Measurements from ENCODE around the gene ARHGEF17. TPM values are rescaled to one million over a fixed set of nuclear protein-coding genes. Genes with fewer than 3 reads are reported as not detected.
"Not testable (repeated sequence)": the region's sequence is repeated elsewhere in the genome, so short reads cannot be mapped to it uniquely, and the experiment has no call there.

ARHGEF17 gene
- total RNA-seq, 1 donor from 2014 or later = 19.3 TPM

DNA sequence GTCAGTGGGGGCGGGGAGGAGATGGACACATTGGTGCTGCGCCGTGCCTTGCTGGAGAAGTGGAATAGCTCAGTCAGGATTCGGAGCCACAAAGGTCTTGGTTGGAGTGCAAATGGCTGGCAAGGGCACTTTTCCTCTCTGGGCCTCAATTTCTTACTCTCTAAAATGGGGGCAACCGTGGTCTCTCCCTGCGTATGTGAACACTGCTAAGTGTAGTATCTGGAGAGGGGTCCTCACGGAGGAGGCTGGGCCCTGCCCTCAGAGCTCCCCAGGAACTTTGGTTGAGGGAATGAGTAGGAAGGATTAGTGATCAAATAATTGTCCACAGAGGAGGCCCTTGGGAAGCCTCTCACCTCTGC lies 35.4 kb upstream of the ARHGEF17 start:
- H3K4me3 ChIP-seq (ENCODE audit: low read length in 3 of 3) = peak overlapping the region in 1 of 3 donors; percentile 38
- peaks cover 0 to 29% (median 15%) of the 10 kb centered on the region in 3 donors for H3K4me1 ChIP-seq (ENCODE audit: control insufficient read depth in 3 of 3, insufficient read depth in 3 of 3, low read length in 3 of 3)
- H3K27ac ChIP-seq (ENCODE audit: low read depth, low read length) = peak overlapping the region; percentile 7
- H3K9ac ChIP-seq (ENCODE audit: low read depth in 1 of 3, low read length in 3 of 3) = no peak overlapping the region
- no peaks in the 10 kb centered on the region for H3K36me3 ChIP-seq (ENCODE audit: control insufficient read depth in 3 of 3, insufficient read depth in 3 of 3, low read length in 3 of 3)
- no peaks in the 10 kb centered on the region for H3K27me3 ChIP-seq (ENCODE audit: control insufficient read depth in 3 of 3, insufficient read depth in 3 of 3, low read length in 3 of 3)
- no peaks in the 10 kb centered on the region for H3K9me3 ChIP-seq (ENCODE audit: control insufficient read depth in 3 of 3, low read length in 3 of 3)

DNA sequence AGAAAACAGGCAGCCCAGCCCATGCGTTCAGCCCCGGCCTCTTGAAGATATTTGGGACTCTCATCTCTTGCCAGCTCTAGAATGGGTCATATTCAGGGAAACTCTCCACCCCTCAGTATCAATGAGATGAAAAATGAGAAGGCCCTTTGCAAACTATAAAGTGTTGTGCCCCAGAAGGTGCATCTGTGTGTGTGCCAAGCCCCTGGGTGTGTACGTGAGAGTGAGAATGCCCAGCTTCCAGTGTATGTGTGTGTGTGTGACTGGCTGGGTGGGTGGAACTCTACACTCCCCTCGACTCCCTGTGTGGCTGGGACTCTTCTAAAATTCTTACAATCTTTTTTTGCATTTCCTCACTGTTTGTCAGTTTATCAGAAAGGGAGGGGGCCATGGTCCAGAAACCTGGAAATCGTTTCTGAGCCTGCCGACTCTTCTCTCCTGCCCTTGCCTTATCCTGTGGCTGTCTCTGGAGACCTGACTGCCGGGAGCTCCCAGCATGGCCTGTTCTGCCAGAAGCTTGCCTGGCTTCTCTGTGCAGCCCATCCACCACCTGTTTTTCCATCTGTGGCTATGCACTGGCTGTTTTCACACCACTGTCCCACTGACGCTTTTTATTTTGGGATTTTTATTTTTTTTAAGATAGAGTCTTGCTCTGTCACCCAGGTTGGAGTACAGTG lies 34.7 kb upstream of the ARHGEF17 start:
- H3K36me3 ChIP-seq (ENCODE audit: control insufficient read depth in 3 of 3, insufficient read depth in 3 of 3, low read length in 3 of 3) = no peaks in the 10 kb centered on the region
- H3K4me1 ChIP-seq (ENCODE audit: control insufficient read depth in 3 of 3, insufficient read depth in 3 of 3, low read length in 3 of 3) = peaks cover 0 to 23% (median 15%) of the 10 kb centered on the region in 3 donors
- no peak overlapping the region for H3K4me3 ChIP-seq (ENCODE audit: low read length in 3 of 3)
- H3K27me3 ChIP-seq (ENCODE audit: control insufficient read depth in 3 of 3, insufficient read depth in 3 of 3, low read length in 3 of 3) = no peaks in the 10 kb centered on the region
- no peak overlapping the region for H3K9ac ChIP-seq (ENCODE audit: low read depth in 1 of 3, low read length in 3 of 3)
- H3K27ac ChIP-seq (ENCODE audit: low read depth, low read length) = no peak overlapping the region
- H3K9me3 ChIP-seq (ENCODE audit: control insufficient read depth in 3 of 3, low read length in 3 of 3) = no peaks in the 10 kb centered on the region

DNA sequence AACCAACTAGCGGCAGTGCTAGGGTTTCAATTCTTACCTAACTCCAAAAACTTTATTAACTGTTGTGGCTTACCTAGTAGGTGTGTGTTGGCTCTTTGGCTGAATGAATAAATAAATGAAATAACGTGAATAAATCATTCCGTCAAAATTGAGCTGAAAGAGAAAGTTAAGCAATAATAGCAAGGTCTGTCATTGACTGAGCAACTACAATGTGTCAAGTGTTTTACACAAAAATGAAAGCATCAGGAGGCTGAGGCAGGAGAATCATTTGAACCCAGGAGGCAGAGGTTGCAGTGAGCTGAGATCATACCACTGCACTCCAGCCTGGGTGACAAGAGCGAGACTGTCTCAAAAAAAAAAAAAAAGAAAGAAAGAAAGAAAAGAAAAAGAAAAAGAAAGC lies 33.9 kb upstream of the ARHGEF17 start:
- H3K36me3 ChIP-seq (ENCODE audit: control insufficient read depth in 3 of 3, insufficient read depth in 3 of 3, low read length in 3 of 3); H3K9ac ChIP-seq (ENCODE audit: low read depth in 1 of 3, low read length in 3 of 3); H3K4me3 ChIP-seq (ENCODE audit: low read length in 3 of 3); H3K27me3 ChIP-seq (ENCODE audit: control insufficient read depth in 3 of 3, insufficient read depth in 3 of 3, low read length in 3 of 3); H3K9me3 ChIP-seq (ENCODE audit: control insufficient read depth in 3 of 3, low read length in 3 of 3): not testable (repeated sequence)
- peaks cover 0 to 19% (median 15%) of the 10 kb centered on the region in 3 donors for H3K4me1 ChIP-seq (ENCODE audit: control insufficient read depth in 3 of 3, insufficient read depth in 3 of 3, low read length in 3 of 3)
- H3K27ac ChIP-seq (ENCODE audit: low read depth, low read length) = peak overlapping the region; percentile 15

DNA sequence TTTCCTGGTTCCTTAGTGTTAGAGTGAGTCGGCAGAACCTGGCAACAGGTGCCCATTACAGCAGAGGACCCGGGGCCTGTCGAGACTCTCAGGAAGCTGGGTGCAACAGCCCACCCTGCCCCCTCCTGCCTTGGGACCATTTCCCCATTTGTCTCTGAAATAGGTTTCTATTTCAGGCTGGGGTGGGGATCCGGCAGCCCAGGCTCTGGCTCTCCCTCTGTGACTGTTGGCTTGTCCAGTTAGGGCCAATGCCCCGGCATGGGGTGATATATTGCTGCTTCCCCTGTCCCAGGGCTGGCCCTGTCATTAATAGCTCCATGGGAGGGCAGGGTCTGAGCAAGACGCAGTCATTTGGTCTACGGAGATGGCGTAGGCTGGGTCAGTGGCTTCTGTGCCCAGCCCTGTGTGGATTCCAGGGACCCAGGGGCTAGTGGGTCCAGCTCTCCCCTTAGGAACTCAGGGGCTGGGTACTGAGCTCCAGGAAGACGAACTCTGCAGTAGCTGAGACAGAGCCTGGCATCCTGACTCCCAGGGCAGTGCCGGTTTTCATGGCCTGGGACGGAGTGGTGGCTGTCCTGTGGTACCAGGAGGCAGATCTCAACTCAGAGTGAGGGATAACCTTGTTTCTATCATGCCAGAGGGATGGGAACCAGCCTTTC lies 33.2 kb upstream of the ARHGEF17 start:
- peak overlapping the region in 1 of 3 donors; percentile 33 for H3K9ac ChIP-seq (ENCODE audit: low read depth in 1 of 3, low read length in 3 of 3)
- no peaks in the 10 kb centered on the region for H3K9me3 ChIP-seq (ENCODE audit: control insufficient read depth in 3 of 3, low read length in 3 of 3)
- peaks cover 0 to 19% (median 15%) of the 10 kb centered on the region in 3 donors for H3K4me1 ChIP-seq (ENCODE audit: control insufficient read depth in 3 of 3, insufficient read depth in 3 of 3, low read length in 3 of 3)
- no peaks in the 10 kb centered on the region for H3K27me3 ChIP-seq (ENCODE audit: control insufficient read depth in 3 of 3, insufficient read depth in 3 of 3, low read length in 3 of 3)
- no peaks in the 10 kb centered on the region for H3K36me3 ChIP-seq (ENCODE audit: control insufficient read depth in 3 of 3, insufficient read depth in 3 of 3, low read length in 3 of 3)
- H3K27ac ChIP-seq (ENCODE audit: low read depth, low read length) = peak overlapping the region; percentile 15
- peak overlapping the region in 1 of 3 donors; percentile 35 for H3K4me3 ChIP-seq (ENCODE audit: low read length in 3 of 3)

DNA sequence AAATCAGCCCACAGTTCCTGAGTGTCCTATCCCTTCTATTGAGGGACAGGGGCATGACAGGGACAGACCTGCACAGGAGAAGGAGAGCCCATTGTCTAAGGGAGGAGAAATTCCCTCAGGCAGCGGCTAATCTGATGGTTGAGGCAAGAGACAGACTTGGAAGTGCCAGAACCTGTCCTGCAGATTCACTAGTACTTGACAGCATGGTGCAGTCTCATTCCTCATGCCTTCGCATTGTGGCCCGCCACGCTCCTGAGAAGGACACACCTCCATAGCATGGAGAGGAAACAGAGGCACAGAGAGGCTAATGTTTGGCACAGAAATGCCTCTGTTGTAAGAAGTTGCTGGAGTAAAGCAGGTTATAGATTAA lies 32.7 kb upstream of the ARHGEF17 start:
- Histone ChIP-seq H3K27me3 (ENCODE audit: control insufficient read depth in 3 of 3, insufficient read depth in 3 of 3, low read length in 3 of 3) (no peaks in the 10 kb centered on the region), H3K9ac (ENCODE audit: low read depth in 1 of 3, low read length in 3 of 3) (no peak overlapping the region), H3K9me3 (ENCODE audit: control insufficient read depth in 3 of 3, low read length in 3 of 3) (no peaks in the 10 kb centered on the region), H3K4me3 (ENCODE audit: low read length in 3 of 3) (no peak overlapping the region), H3K36me3 (ENCODE audit: control insufficient read depth in 3 of 3, insufficient read depth in 3 of 3, low read length in 3 of 3) (no peaks in the 10 kb centered on the region), H3K27ac (ENCODE audit: low read depth, low read length) (no peak overlapping the region), H3K4me1 (ENCODE audit: control insufficient read depth in 3 of 3, insufficient read depth in 3 of 3, low read length in 3 of 3) (peaks cover 0 to 17% (median 15%) of the 10 kb centered on the region in 3 donors)

DNA sequence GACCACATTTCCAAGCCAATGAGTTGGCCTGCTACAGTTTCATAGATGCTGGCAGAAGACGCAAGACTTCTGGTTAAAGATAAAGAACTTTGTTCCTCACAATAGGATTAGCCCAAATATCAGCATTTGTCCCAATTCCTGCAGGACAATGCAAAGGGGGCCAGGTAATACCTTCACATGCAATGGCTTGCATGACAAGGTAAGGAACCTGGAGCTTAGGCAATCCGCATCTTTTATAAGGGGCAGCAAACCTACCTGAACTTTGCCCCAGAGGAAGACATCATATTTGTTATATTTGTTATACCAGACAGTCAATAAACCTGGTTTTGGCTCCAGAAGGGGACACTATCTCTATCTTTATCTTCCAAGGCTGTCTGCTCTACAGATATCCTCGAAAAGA lies 30.6 kb upstream of the ARHGEF17 start:
- Histone ChIP-seq H3K27ac (ENCODE audit: low read depth, low read length) (no peak overlapping the region), H3K4me1 (ENCODE audit: control insufficient read depth in 3 of 3, insufficient read depth in 3 of 3, low read length in 3 of 3) (peaks cover 0 to 28% (median 15%) of the 10 kb centered on the region in 3 donors), H3K27me3 (ENCODE audit: control insufficient read depth in 3 of 3, insufficient read depth in 3 of 3, low read length in 3 of 3) (no peaks in the 10 kb centered on the region), H3K36me3 (ENCODE audit: control insufficient read depth in 3 of 3, insufficient read depth in 3 of 3, low read length in 3 of 3) (no peaks in the 10 kb centered on the region), H3K9me3 (ENCODE audit: control insufficient read depth in 3 of 3, low read length in 3 of 3) (no peaks in the 10 kb centered on the region), H3K9ac (ENCODE audit: low read depth in 1 of 3, low read length in 3 of 3) (no peak overlapping the region), H3K4me3 (ENCODE audit: low read length in 3 of 3) (no peak overlapping the region)

DNA sequence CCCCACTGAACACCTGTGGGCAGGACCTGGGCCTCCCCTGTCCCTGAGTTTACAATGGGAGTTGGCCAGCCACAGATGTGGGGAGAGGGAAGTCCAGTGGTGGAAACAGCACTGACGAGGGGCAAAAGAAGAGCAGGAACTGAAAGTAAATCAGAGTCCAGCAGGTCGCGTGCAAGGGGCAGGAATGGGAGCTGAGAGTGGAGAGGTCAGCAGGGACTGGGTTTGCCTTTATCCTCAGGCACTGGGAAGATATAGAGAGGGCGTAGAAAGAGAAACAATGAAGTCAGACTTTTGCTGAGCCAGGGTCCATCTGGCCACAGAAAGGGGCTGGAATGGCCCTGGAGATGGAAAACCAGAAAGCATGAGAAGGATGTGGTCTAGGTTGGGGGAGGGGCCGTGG lies 27.4 kb upstream of the ARHGEF17 start:
- Histone ChIP-seq H3K27me3 (ENCODE audit: control insufficient read depth in 3 of 3, insufficient read depth in 3 of 3, low read length in 3 of 3) (no peaks in the 10 kb centered on the region), H3K4me3 (ENCODE audit: low read length in 3 of 3) (no peak overlapping the region), H3K27ac (ENCODE audit: low read depth, low read length) (no peak overlapping the region), H3K9ac (ENCODE audit: low read depth in 1 of 3, low read length in 3 of 3) (no peak overlapping the region), H3K4me1 (ENCODE audit: control insufficient read depth in 3 of 3, insufficient read depth in 3 of 3, low read length in 3 of 3) (peaks cover 0 to 22% (median 0%) of the 10 kb centered on the region in 3 donors), H3K36me3 (ENCODE audit: control insufficient read depth in 3 of 3, insufficient read depth in 3 of 3, low read length in 3 of 3) (no peaks in the 10 kb centered on the region), H3K9me3 (ENCODE audit: control insufficient read depth in 3 of 3, low read length in 3 of 3) (no peaks in the 10 kb centered on the region)

DNA sequence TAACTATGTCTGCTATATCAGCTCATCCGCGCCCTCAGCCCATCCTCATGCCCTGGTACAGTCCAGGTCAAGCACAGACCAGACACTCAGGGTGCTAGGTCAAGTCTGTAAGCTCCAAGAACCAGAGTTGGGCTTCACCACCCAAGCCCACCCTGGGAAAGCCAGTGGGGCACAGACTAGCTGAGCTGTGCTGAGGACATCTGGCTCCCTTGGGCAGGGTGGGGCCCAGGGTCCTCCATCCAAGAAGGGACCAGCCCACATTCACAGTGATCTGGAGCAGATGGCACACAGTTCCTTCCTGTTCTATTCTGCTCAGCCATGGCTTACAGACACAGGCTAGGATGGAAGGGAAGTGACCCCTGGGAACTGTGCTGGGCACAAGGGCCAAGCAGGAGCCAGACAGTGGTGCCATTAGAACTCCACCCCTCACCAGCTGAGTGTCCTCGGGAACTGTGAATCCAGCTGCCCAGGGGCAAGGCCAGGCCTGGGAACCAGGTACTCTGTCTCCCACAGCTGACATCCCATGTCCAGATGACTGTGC lies 26.8 kb upstream of the ARHGEF17 start:
- Histone ChIP-seq H3K36me3 (ENCODE audit: control insufficient read depth in 3 of 3, insufficient read depth in 3 of 3, low read length in 3 of 3) (no peaks in the 10 kb centered on the region), H3K27ac (ENCODE audit: low read depth, low read length) (peak overlapping the region; percentile 33), H3K4me3 (ENCODE audit: low read length in 3 of 3) (no peak overlapping the region), H3K27me3 (ENCODE audit: control insufficient read depth in 3 of 3, insufficient read depth in 3 of 3, low read length in 3 of 3) (no peaks in the 10 kb centered on the region), H3K9me3 (ENCODE audit: control insufficient read depth in 3 of 3, low read length in 3 of 3) (no peaks in the 10 kb centered on the region), H3K9ac (ENCODE audit: low read depth in 1 of 3, low read length in 3 of 3) (no peak overlapping the region), H3K4me1 (ENCODE audit: control insufficient read depth in 3 of 3, insufficient read depth in 3 of 3, low read length in 3 of 3) (peaks cover 0 to 22% (median 0%) of the 10 kb centered on the region in 3 donors)

DNA sequence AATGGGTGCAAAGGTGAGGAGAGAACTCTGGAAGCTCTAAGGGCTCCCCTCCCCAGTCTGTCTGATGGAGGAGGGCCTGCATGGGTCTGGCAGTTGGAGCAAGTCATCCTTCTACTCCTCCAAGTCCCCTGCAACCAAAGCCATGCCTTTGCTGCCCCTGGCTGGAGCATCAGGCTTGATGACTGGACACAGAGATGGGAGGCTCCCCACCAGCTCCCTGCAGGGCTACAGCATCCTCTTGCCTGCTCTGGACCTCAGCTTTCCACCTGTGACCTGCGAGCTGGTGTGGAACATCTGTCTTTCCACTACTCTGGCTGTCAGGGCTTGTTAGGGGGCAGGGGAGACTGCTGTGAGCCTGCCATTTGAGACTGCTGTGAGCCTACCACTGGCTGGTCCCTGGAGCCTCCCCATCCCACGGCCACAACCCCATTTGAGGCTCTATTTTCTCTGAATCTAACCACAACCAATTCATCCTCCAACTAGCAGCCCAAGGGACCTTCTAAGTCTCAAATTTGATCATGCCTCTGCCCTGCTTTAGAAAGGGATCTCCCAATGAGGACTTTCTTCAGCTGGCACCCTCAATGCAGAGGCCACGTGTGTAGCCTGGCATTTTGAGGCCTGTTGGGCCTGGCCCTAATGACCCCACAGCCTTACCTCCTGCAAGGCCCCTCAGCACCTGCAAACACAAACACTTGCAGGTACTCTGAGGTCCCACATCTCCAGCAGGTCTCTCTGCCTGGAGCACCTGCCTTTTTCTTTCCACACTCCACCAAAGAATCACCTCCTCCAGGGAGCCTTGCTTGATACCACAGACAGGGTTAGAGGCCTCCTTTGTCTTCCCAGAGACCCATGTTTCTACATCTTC lies 26.0 kb upstream of the ARHGEF17 start:
- Histone ChIP-seq H3K9ac (ENCODE audit: low read depth in 1 of 3, low read length in 3 of 3) (peak overlapping the region in 1 of 3 donors; percentile 8), H3K27me3 (ENCODE audit: control insufficient read depth in 3 of 3, insufficient read depth in 3 of 3, low read length in 3 of 3) (no peaks in the 10 kb centered on the region), H3K36me3 (ENCODE audit: control insufficient read depth in 3 of 3, insufficient read depth in 3 of 3, low read length in 3 of 3) (no peaks in the 10 kb centered on the region), H3K9me3 (ENCODE audit: control insufficient read depth in 3 of 3, low read length in 3 of 3) (no peaks in the 10 kb centered on the region), H3K27ac (ENCODE audit: low read depth, low read length) (peak overlapping the region; percentile 19), H3K4me1 (ENCODE audit: control insufficient read depth in 3 of 3, insufficient read depth in 3 of 3, low read length in 3 of 3) (peaks cover 0 to 22% (median 3%) of the 10 kb centered on the region in 3 donors), H3K4me3 (ENCODE audit: low read length in 3 of 3) (no peak overlapping the region)

All from skeletal muscle tissue (tissue), 4 donors.